Esophagus muscularis mucosa (tissue), 4 donors: ENCODE data around the gene RHOJ. TPM values are rescaled to one million over a fixed set of nuclear protein-coding genes. Genes with fewer than 3 reads are reported as not detected.

Source experiments
- DNase-seq: peaks from one replicate; pipeline ENCODE4 v3.0.0-alpha.2; 2017; ENCODE audit errors: extremely low spot score
- H3K27ac ChIP-seq, 4 donors: fragments of 200-600 bp; sonication (generic); replicated peaks in 1 of 4; 1 replicate in 3 of 4; 2 replicates in 1 of 4; pipeline ENCODE4 v1.5.1; 2016 to 2019; ENCODE audit warnings: mild to moderate bottlenecking in 1 of 4
- H3K27me3 ChIP-seq, 4 donors: fragments of 200-600 bp; sonication (generic); one replicate each; pipeline versions ENCODE4 v1.5.1 to v1.6.0; 2016 to 2019
- H3K36me3 ChIP-seq, 4 donors: fragments of 200-600 bp; sonication (generic); one replicate each; pipeline ENCODE4 v1.5.1; 2016 to 2019
- H3K4me1 ChIP-seq, 4 donors: fragments of 200-600 bp; sonication (generic); one replicate each; pipeline ENCODE4 v1.5.1; 2016 to 2019
- H3K4me3 ChIP-seq, 4 donors: fragments of 200-600 bp; sonication (generic); 1 replicate in 2 of 4; 2 replicates in 2 of 4; pipeline ENCODE4 v1.5.1; 2016 to 2019; ENCODE audit warnings: mild to moderate bottlenecking in 4 of 4, moderate library complexity in 1 of 4
- H3K9me3 ChIP-seq, 4 donors: fragments of 200-600 bp; sonication (generic); 1 replicate in 3 of 4; 2 replicates in 1 of 4; pipeline ENCODE4 v1.5.1; 2016 to 2019
- EP300 ChIP-seq: sonication (generic); formaldehyde crosslinking; IDR thresholded peaks from one replicate; pipeline ENCODE4 v1.6.1; 2017; ENCODE audit warnings: antibody characterized with exemption
- POLR2A ChIP-seq: fragments of 450-650 bp; IDR thresholded peaks from one replicate; pipeline ENCODE4 v1.6.1; 2017; ENCODE audit warnings: antibody characterized with exemption, moderate library complexity, mild to moderate bottlenecking, low read depth
- POLR2AphosphoS5 ChIP-seq, 2 donors: sonication (generic); formaldehyde crosslinking; IDR thresholded peaks; one replicate each; pipeline ENCODE4 v1.6.1; 2017; ENCODE audit warnings: antibody characterized with exemption in 2 of 2
- WGBS: methylation state at CpG from one replicate; pipeline ENCODE4 v1.1.5; 2018; 5-methylcytosine and 5-hydroxymethylcytosine counted together
- intact Hi-C: fragments of 100-400 bp; cut with DNase I; formaldehyde crosslinking; loops from one replicate; pipeline ENCODE4 v1.15.1; 2023
- total RNA-seq, 4 donors: library from RNA; depleted of rRNA; stranded (reverse); fragments of >200 nt; gene quantifications; one replicate each; pipeline versions ENCODE4 v1.1.0 to v1.2.1, GENCODE V29; 2016
- TF ChIP-seq, protein P1 (sequence below), 3 experiments: fragments of 200-600 bp in 2 of 3; fragments of 450-650 bp in 1 of 3; sonication (generic) in 2 of 3; IDR thresholded peaks; one replicate each; pipeline ENCODE4 v1.5.1; 2017 to 2019; ENCODE audit warnings: antibody characterized with exemption in 3 of 3, mild to moderate bottlenecking in 2 of 3, moderate library complexity in 1 of 3

Gene RHOJ
- total RNA-seq, 4 donors from 2014 or later: 10.4 to 13.1 (median 11.6) TPM

DNA sequence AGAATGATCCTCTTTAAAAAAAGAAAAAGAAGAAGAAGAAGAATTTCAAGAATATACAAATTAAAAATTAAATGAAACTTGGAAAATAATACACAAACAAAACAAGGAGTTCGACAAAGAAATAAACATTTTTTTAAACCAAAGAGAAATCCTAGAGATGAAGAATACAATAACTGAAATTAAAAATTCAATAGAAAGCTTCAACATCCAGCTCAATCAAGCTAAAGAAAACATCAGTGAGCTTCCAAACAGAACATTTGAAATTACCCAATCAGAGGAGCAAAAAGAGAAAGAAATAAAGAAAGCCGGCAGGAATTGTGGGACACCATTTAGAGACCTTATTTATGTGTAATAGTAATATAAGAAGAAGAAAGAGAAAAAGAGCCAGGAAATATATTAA, 37.2 kb upstream of the RHOJ start:
- WGBS: 88% methylated on average over 2 of the region's 2 CpGs
- H3K27me3 ChIP-seq: no peaks in the 10 kb centered on the region
- no peaks in the 10 kb centered on the region for H3K36me3 ChIP-seq
- H3K4me1 ChIP-seq: no peaks in the 10 kb centered on the region
- intact Hi-C loops: no loop called here
- TF ChIP-seq POLR2AphosphoS5 (IDR thresholded peaks at IDR 0.05): no peak
- TF ChIP-seq, protein P1, sequence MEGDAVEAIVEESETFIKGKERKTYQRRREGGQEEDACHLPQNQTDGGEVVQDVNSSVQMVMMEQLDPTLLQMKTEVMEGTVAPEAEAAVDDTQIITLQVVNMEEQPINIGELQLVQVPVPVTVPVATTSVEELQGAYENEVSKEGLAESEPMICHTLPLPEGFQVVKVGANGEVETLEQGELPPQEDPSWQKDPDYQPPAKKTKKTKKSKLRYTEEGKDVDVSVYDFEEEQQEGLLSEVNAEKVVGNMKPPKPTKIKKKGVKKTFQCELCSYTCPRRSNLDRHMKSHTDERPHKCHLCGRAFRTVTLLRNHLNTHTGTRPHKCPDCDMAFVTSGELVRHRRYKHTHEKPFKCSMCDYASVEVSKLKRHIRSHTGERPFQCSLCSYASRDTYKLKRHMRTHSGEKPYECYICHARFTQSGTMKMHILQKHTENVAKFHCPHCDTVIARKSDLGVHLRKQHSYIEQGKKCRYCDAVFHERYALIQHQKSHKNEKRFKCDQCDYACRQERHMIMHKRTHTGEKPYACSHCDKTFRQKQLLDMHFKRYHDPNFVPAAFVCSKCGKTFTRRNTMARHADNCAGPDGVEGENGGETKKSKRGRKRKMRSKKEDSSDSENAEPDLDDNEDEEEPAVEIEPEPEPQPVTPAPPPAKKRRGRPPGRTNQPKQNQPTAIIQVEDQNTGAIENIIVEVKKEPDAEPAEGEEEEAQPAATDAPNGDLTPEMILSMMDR (IDR thresholded peaks at IDR 0.05): no peak
- no peak overlapping the region for H3K27ac ChIP-seq
- DNase-seq: no peak
- no peak overlapping the region for H3K4me3 ChIP-seq
- peaks cover 0 to 11% (median 5%) of the 10 kb centered on the region in 4 donors for H3K9me3 ChIP-seq

DNA sequence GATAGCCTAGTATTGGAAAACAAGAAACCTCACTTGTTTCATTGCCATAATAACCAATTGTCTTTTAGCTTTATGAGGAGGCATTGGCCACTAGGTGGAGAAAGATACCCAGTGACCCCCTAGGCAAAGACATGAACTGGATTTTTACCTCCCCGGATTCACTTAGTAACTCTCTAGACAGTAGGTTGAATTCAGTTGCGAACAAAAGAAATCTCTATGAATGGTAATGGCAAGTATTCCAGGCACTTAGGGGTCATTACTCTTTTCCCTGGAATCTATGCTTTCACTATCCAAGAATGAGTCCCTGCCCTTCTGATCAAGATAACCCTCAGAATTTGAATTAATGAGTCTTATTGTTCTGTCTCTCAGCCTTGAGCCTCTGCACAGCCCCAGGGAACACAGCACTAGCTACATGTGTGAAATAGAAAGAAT, 29.5 kb upstream of the RHOJ start:
- Histone ChIP-seq H3K9me3 (no peaks in the 10 kb centered on the region), H3K4me1 (peaks cover 9 to 22% (median 17%) of the 10 kb centered on the region in 4 donors), H3K36me3 (no peaks in the 10 kb centered on the region), H3K27ac (no peak overlapping the region), H3K27me3 (no peaks in the 10 kb centered on the region), H3K4me3 (no peak overlapping the region)
- TF ChIP-seq POLR2A: no peak
- TF ChIP-seq, protein P1 (IDR thresholded peaks at IDR 0.05): peak; percentile 67 to 73 (median 70)
- DNase-seq: no peak
- WGBS: 21% methylated on average over 2 of the region's 2 CpGs
- intact Hi-C loops: loop anchor here (1.0 kb wide), 1 partner anchor 102 kb away; no protein-coding TSS in a partner anchor

GRCh38 chr14:63175531-63175930, 28.7 kb upstream of the RHOJ start:
- Histone ChIP-seq H3K4me1 (peaks cover 9 to 25% (median 19%) of the 10 kb centered on the region in 4 donors), H3K27me3 (no peaks in the 10 kb centered on the region), H3K9me3 (no peaks in the 10 kb centered on the region), H3K36me3 (no peaks in the 10 kb centered on the region), H3K27ac (no peak overlapping the region), H3K4me3 (no peak overlapping the region)
- intact Hi-C loops: no loop called here
- no peak for TF ChIP-seq EP300
- TF ChIP-seq, protein P1 (IDR thresholded peaks at IDR 0.05): no peak
- no peak for DNase-seq
- 38% methylated on average over 2 of the region's 2 CpGs for WGBS

DNA sequence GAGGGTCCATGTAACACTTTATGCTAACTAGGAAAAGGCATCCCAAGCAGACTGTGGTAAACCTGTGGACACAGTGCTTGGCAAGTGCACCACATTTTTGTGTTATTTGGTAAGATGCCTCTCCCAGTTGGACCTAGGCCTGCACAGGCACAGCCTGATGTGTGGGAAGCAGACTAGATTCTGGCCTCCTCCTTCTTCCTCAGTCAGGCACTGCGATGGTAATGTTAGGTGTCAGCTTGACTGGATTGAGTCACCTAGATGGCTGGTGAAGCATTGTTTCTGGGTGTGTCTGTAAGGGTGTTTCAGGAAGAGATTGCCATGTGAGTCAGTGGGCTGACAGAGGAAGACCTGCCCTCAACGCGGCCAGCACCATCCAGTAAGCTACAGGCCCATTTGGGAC, 25.3 kb upstream of the RHOJ start:
- H3K4me1 ChIP-seq: peaks cover 9 to 25% (median 19%) of the 10 kb centered on the region in 4 donors
- intact Hi-C loops: no loop called here
- no peak for DNase-seq
- TF ChIP-seq POLR2A (no peak), EP300 (no peak), POLR2AphosphoS5 (IDR thresholded peaks at IDR 0.05) (no peak)
- TF ChIP-seq, protein P1 (IDR thresholded peaks at IDR 0.05): no peak
- peak overlapping the region in 3 of 4 donors; percentile 12 to 31 (median 15) for H3K27ac ChIP-seq
- H3K4me3 ChIP-seq: no peak overlapping the region
- WGBS: 62% methylated on average over 3 of the region's 3 CpGs
- H3K9me3 ChIP-seq: no peaks in the 10 kb centered on the region
- H3K36me3 ChIP-seq: no peaks in the 10 kb centered on the region
- no peaks in the 10 kb centered on the region for H3K27me3 ChIP-seq

GRCh38 chr14:63179383-63179782, 24.9 kb upstream of the RHOJ start:
- H3K36me3 ChIP-seq: no peaks in the 10 kb centered on the region
- no peak for TF ChIP-seq EP300
- TF ChIP-seq, protein P1 (IDR thresholded peaks at IDR 0.05): no peak
- TF ChIP-seq POLR2AphosphoS5 (IDR thresholded peaks at IDR 0.05): no peak
- no peak for TF ChIP-seq POLR2A
- H3K27ac ChIP-seq: peak overlapping the region in 3 of 4 donors; percentile 12 to 31 (median 15)
- WGBS: 82% methylated on average over 4 of the region's 4 CpGs
- H3K4me1 ChIP-seq: peaks cover 8 to 23% (median 18%) of the 10 kb centered on the region in 4 donors
- no peaks in the 10 kb centered on the region for H3K9me3 ChIP-seq
- intact Hi-C loops: no loop called here
- H3K4me3 ChIP-seq: no peak overlapping the region
- no peak for DNase-seq
- no peaks in the 10 kb centered on the region for H3K27me3 ChIP-seq
